ENCODE results near the gene NEURL3.

Gene NEURL3

DNA sequence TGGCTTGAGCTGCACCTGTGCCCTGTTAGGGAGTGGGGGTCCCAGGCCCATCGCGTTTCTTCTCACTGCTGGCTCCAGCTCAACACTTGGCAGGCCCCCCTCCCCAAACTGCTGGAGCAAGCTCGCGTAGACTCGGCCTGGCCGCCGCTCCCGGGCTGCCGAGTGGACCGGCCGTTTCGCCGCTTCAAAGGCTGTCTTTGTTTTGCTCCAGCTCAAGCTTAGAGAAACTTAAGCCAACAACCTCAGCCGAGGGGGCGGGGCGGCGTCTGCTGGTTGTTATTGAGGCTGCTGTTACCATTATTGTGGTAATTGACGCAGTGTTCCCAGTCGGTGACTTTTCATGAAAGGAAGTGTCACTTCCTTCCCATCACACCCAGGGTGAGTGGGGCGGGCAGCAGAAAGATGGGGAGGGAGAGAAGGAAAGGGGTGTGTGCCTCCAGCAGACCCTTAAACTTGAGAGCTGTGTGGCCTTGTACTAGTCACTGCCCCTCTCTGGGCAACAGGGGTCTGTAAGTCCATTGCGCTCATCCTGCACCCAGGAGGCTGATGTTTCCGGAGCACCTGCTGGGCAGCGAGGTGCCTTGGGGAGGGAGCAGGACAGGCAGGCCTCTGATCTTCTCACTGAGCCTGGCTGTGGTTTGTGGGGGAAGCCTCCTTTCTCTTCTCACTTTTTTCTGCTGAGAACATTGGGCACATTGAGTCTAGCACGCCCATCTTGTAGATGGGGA lies 33.5 kb upstream of the NEURL3 start:
- TF ChIP-seq, protein P1, sequence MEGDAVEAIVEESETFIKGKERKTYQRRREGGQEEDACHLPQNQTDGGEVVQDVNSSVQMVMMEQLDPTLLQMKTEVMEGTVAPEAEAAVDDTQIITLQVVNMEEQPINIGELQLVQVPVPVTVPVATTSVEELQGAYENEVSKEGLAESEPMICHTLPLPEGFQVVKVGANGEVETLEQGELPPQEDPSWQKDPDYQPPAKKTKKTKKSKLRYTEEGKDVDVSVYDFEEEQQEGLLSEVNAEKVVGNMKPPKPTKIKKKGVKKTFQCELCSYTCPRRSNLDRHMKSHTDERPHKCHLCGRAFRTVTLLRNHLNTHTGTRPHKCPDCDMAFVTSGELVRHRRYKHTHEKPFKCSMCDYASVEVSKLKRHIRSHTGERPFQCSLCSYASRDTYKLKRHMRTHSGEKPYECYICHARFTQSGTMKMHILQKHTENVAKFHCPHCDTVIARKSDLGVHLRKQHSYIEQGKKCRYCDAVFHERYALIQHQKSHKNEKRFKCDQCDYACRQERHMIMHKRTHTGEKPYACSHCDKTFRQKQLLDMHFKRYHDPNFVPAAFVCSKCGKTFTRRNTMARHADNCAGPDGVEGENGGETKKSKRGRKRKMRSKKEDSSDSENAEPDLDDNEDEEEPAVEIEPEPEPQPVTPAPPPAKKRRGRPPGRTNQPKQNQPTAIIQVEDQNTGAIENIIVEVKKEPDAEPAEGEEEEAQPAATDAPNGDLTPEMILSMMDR (IDR thresholded peaks at IDR 0.05), result no peak
- H3K4me1 ChIP-seq, result peaks cover 0 to 78% (median 68%) of the 10 kb centered on the region in 4 donors
- intact Hi-C loops (cut with DNase I; ENCODE audit: low total_unique reads), result loop anchor here (5.0 to 10.0 kb wide), 2 partner anchors 96 to 329 kb away; partner anchors contain the start of gene KANSL3

DNA sequence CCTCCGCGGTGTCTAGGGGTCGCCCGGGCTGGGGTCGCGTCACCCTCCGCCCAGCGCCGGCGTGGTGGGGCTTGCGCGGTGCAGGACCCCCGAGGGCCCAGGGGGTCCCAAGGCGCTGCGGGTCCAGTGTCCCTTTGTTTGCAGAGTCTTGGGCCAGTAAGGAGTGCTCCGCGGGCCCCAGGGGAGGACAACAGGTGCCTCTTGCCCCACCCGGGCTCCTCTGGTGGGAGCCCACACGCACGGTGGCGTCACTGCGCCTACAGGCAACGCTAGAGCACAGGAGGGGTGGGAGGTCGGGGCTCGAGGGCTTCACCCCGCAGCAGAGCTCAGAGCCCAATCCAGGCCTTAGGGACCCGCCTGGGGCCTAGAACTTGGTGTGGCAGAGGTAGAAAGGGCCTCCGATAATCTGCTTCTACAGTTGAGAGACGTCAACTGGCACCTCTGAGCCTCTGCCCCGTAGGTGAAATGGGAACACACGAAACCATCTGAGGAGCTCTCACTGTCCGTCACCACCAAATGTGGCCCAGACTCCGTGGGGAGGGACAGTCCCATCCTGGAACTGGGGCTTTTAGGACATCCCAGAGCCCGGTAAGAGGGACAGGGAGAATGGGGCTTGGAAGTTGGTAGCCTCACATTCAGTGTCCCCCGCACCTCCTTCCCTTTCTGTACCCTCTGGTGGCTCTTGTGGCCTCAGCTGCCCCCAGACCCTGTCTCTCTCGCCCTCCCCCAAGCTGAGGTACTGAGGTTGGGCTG lies 32.8 kb upstream of the NEURL3 start:
- H3K36me3 ChIP-seq, result peaks cover 0 to 16% (median 11%) of the 10 kb centered on the region in 3 donors
- peak overlapping the region; percentile 94 to 97 for H3K27ac ChIP-seq
- intact Hi-C loops (cut with DNase I; ENCODE audit: low total_unique reads), result loop anchor here (5.0 to 10.0 kb wide), 2 partner anchors 97 to 329 kb away; partner anchors contain the start of gene KANSL3
- no peaks in the 10 kb centered on the region for H3K9me3 ChIP-seq
- H3K27me3 ChIP-seq, result no peaks in the 10 kb centered on the region
- H3K4me1 ChIP-seq, result peaks cover 4 to 82% (median 73%) of the 10 kb centered on the region in 4 donors
- DNase-seq, result peak in 1 of 2 donors; percentile 74
- TF ChIP-seq, protein P1 (IDR thresholded peaks at IDR 0.05), result no peak
- peak overlapping the region; percentile 79 to 88 for H3K4me3 ChIP-seq

More for the DNA sequence above, 33.5 kb upstream of the NEURL3 start:
- peak overlapping the region; percentile 79 to 88 for H3K4me3 ChIP-seq
- no peaks in the 10 kb centered on the region for H3K9me3 ChIP-seq
- H3K27me3 ChIP-seq, result no peaks in the 10 kb centered on the region
- peaks cover 0 to 17% (median 13%) of the 10 kb centered on the region in 3 donors for H3K36me3 ChIP-seq
- peak; percentile 89 to 91 for DNase-seq
- H3K27ac ChIP-seq, result peak overlapping the region; percentile 94 to 97

DNA sequence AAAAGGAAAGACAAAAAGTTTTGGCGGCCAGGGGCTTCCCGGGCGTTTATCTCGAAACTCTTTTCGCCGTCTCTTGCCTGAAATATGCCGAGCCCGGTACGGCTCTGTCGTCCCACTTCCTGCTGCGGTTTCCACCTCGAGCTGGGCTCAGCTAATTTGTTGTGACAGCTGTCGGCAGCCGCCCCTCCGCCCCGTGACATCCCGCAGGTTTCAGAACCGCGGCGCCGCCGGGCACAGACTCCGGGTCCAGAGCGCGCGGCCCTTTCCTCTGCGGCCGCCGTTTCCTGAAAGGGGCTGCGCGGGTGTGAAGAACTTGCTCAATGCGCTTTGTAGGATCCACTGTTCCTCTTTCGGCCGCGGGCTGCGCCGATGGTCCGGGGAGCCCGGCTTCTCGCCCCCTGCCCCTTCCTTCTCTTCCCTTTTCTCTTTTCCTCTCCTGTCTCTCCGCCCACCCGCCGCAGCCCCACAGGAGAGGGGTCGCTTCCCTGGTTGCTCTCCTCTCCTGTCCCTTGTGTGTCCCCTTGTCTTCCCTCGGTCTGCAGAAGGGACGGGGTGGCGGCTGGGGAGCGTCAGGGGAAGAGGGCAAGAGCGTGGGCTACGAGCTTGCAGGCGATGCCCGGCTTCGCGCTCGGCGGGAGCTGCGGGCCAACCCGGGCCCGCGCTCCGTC lies 32.0 kb upstream of the NEURL3 start:
- H3K36me3 ChIP-seq, result peaks cover 0 to 9% (median 4%) of the 10 kb centered on the region in 3 donors
- peak overlapping the region; percentile 79 to 88 for H3K4me3 ChIP-seq
- TF ChIP-seq, protein P1 (IDR thresholded peaks at IDR 0.05), result no peak
- DNase-seq, result peak; percentile 78 to 81
- no peaks in the 10 kb centered on the region for H3K27me3 ChIP-seq
- peak overlapping the region; percentile 94 to 97 for H3K27ac ChIP-seq
- no peaks in the 10 kb centered on the region for H3K9me3 ChIP-seq
- intact Hi-C loops (cut with DNase I; ENCODE audit: low total_unique reads), result loop anchor here (5.0 to 10.0 kb wide), 2 partner anchors 98 to 330 kb away; partner anchors contain the start of gene KANSL3
- H3K4me1 ChIP-seq, result peaks cover 10 to 85% (median 76%) of the 10 kb centered on the region in 4 donors

DNA sequence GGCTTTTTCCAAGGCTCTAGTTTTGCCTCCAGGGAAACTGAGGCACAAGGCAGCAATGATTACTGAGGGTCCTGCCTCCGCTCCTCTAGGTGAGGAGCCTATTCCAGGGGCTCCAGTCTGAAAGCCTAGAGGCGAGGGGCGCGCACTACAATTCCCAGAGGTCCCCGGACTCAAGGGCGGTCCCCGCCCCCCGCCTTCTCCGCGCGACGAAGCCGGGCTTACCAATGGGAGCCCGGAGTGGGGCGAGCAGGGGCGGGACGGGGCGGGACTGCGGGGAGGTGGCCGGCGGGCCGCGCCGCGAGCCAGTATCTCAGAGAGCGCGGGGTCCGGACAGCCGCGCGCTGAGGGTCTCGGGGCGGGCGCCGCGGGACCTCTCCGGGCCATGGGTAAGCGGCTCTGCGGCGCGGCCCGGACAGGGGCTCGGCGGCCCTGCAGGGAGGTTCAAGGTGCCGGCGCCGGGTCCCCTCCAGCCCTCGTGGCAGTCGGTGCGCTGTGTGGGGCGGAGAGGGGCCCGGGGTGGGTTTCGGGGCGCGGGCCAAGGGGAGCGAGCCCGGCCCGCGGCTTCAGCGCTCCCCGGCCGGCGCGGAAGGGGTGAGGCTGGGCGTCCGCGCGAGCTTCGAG lies 31.4 kb upstream of the NEURL3 start, which contains the start of gene ARID5A:
TSS of gene ARID5A (plus strand) at position 308 of the 621 bp plus-strand sequence. CDS start at position 383, 75 bp downstream.
- Histone ChIP-seq H3K9me3 (no peaks in the 10 kb centered on the region), H3K27ac (peak within 1 kb of the TSS; percentile 94 to 97), H3K4me3 (peak within 1 kb of the TSS; percentile 79 to 88), H3K36me3 (peaks cover 0 to 3% (median 0%) of the 10 kb centered on the region in 3 donors), H3K27me3 (no peaks in the 10 kb centered on the region), H3K4me1 (peaks cover 10 to 83% (median 75%) of the 10 kb centered on the region in 4 donors)
- intact Hi-C loops (cut with DNase I; ENCODE audit: low total_unique reads), result loop anchor here (5.0 to 10.0 kb wide), 2 partner anchors 98 to 331 kb away; partner anchors contain the start of gene KANSL3
- TF ChIP-seq, protein P1 (IDR thresholded peaks at IDR 0.05), result peak; percentile 55 to 60
- DNase-seq, result peak; percentile 94 to 97

Measured in tibial artery (tissue), 4 donors.